Measurements from ENCODE around the gene ERICH4.
"Not testable (repeated sequence)": the region's sequence is repeated elsewhere in the genome, so short reads cannot be mapped to it uniquely, and the experiment has no call there.

The ERICH4 gene

GRCh38 chr19:41478875-41479756 lies 36.2 kb downstream of the ERICH4 start:
- no peak for DNase-seq

DNA sequence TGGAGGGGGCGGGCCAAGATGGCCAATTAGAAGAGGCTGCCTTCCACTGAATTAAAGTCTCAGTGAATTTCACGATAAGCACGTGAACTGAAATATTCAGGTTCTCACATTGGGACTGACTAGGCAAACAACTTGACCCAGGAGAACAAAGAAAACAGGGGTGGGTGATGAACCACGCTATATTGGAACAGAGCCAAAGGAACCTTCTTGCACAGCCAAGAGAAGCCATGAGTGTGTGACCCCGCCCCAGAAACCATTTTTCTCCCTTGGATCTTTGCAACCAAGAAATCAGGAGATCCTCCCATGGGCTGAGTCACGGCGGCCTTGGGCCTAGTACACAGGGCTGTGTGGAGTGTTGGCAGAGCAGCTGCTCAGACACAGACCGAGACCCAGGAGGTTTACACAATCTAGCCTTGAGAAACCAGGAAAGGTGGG lies 36.8 kb downstream of the ERICH4 start:
- DNase-seq, result no peak

- DNase-seq, result no peak
These were observed 37.4 kb downstream of the ERICH4 start for GRCh38 chr19:41480336-41480735.

DNA sequence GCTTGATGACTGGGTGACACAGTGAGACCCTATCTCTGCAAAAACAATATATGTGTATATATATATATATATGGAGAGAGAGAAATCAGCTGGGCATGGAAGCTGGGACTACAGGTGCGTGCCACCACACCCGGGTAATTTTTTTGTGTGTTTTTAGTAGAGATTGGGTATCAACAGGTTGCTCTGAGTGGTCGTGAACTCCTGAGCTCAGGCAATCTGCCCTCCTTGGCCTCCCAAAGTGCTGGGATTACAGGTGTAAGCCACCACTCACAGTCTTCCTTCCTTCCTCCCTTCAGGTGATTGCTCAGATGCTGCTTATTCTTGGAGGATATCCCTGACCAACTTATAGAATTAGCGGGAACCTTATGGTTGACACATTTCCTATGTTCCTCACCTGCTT lies 41.9 kb downstream of the ERICH4 start:
- DNase-seq, result no peak

DNA sequence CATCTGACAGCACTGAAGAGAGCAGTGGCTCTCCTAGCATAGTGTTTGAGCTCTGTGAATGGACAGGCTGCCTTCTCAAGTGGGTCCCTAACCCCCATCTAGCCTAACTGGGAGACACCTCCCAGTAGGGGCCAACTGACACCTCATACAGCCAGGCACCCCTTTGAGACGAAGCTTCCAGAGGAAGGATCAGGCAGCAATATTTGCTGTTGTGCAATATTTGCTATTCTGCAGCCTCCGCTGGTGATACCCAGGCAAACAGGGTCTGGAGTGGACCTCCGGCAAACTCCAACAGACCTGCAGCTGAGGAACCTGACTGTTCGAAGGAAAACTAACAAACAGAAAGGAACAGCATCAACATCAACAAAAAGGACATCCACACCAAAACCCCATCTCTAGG lies 44.0 kb downstream of the ERICH4 start:
- DNase-seq, result not testable (repeated sequence)

DNA sequence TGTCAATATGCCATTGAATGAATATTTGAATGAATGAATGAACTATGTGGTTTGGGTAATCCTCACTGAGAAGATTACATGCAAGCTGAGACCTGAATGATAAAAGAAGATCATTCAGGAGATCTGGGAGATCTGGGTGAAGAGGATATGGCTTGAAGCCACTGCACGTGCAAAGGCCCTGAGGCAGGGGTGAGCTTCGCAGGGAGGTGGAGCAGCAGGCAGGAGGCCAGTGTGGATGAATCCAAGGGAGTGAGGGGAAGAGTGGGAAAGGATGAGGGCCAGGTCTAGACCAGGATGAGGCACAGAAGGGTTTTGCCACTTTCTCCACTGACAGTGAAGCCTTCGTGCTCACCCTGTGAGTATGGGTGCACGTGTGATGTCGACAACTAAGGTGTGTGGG lies 49.9 kb downstream of the ERICH4 start:
- no peak for DNase-seq

All from hippocampal formation (tissue), 2 donors.